Activated CD8-positive, alpha-beta memory T cell treated with anti-CD3 and anti-CD28 coated beads for 36 hours (primary cell): Measurements from ENCODE around the gene MAPK11. TPM values are rescaled to one million over a fixed set of nuclear protein-coding genes. Genes with fewer than 3 reads are reported as not detected.

ENCODE experiments used
- CTCF ChIA-PET: fragments of 350-600 bp; sonication (Branson Sonifier 250); formaldehyde crosslinking; loops from one replicate; lab custom pipeline; 2021; ENCODE audit warnings: antibody characterized with exemption; lab: Charles Lee
- POLR2A ChIA-PET: fragments of 350-600 bp; sonication (Branson Sonifier 250); formaldehyde crosslinking; loops from one replicate; lab custom pipeline; 2021; ENCODE audit warnings: antibody characterized with exemption; lab: Charles Lee
- total RNA-seq, 2 experiments: library from RNA; stranded (reverse); gene quantifications; one replicate each; pipeline ENCODE4 v1.2.3, GENCODE V29; 2021

Gene MAPK11
- total RNA-seq, 2 experiments from 2014 or later, result 10.6 to 11.4 TPM

DNA sequence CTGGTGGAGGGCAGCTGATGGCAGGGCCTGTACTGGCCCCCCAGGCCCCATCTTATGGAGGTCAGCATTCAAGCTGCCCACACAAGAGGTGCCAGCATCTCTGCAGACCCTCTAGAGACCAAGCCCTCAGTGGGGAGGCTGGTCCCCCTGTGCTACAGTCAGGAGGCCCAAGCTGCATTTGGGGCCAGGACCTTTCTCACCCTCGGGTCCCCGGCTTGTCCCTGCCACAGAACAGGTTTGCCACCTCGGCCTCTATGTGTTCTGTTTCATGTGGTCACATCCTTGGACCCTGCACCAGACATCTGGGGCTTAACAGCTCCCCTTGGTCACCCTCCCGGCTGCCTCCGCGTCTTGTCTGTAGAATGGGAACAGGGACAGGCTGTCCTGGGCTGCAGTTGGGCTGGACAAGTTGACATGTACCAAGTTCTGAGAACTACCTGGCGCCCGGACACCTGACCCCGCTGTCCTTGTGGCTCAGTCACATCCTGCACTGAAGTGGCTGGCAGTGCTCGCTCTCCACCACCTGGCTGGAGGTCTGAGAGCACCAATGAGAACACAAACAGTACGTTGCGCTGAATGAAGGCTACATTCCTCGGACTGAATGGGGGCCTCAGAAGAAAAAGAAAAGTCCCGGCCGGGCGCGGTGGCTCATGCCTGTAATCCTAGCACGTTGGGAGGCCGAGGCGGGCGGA lies 40.0 kb upstream of the MAPK11 start:
- ChIA-PET POLR2A (no interaction called here), CTCF (interaction anchor here (1.2 kb wide), 1 partner anchor 32 kb away, joined by 3 read pairs; no protein-coding TSS in a partner anchor)

DNA sequence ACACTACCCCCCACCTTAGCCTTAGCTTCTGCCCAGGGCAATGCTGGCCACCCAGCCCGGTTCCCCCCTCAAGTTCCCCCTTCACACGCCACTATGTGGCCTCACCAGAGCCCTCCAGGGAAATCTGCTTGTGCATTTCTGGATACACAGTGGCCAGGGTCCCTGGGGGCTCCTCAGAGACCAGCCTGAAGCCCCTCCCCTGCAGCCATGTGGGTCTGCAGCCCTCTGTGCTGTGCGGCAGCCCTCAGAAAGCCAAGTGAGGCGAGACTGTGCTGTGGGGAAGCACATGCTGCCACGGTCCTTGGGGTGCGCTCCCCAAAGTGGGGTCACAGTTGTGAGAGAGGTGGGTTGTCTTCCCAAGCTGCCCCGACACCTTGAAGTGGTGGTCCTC lies 39.4 kb upstream of the MAPK11 start:
- POLR2A ChIA-PET, result interaction anchor here (0.6 kb wide), 1 partner anchor 190 kb away, joined by 3 read pairs; no protein-coding TSS in a partner anchor
- CTCF ChIA-PET, result interaction anchor here (1.2 kb wide), 1 partner anchor 33 kb away, joined by 3 read pairs; no protein-coding TSS in a partner anchor

DNA sequence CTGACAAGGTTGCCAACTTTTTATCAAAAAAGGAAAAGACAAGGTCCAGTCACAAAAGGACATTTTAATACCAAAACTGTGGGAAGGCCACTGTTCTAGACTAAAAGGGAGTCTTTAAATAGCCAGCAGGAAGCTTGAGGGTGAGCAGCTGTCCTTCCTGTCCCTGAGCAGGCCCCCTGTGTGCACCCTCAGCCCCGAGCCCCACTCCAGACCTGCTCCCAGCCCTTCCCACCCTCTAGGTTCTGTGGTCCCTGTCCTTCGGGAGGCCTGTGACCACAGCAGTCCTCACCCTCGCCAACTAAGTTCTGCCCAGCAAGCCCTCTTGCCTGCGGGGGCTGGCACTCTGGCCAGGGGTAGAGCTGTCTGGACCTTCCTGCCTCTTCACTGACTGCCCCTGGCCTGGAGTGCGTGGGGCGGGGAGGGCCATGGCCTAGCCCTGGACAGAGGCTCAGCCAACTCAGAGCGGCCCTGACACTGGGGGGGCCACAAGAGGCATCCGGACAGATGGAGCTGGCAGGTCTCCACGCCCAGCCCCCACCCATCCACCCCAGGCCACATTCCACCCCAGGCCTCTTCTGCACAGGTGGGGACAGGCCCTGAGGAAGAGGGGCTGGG lies 38.9 kb upstream of the MAPK11 start:
- ChIA-PET CTCF (no interaction called here), POLR2A (interaction anchor here (0.6 kb wide), 1 partner anchor 190 kb away, joined by 3 read pairs; no protein-coding TSS in a partner anchor)

DNA sequence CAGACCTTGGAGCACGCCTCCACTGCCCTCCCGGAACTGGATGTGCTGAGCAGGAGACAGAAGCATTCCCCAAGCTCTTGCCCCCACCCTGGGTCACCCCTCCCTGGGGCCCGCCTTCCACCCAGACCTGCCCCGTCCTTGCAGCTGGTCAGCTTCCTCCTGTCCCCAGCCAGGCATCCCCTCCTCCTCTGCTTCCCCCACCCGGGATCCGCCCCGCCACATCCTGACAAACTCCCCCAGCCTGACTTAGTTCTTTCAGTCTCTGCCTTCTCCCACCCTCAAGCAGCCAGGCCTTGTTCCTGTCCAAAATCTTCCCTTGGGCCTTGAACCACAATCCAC lies 38.4 kb upstream of the MAPK11 start:
- ChIA-PET CTCF (no interaction called here), POLR2A (no interaction called here)

DNA sequence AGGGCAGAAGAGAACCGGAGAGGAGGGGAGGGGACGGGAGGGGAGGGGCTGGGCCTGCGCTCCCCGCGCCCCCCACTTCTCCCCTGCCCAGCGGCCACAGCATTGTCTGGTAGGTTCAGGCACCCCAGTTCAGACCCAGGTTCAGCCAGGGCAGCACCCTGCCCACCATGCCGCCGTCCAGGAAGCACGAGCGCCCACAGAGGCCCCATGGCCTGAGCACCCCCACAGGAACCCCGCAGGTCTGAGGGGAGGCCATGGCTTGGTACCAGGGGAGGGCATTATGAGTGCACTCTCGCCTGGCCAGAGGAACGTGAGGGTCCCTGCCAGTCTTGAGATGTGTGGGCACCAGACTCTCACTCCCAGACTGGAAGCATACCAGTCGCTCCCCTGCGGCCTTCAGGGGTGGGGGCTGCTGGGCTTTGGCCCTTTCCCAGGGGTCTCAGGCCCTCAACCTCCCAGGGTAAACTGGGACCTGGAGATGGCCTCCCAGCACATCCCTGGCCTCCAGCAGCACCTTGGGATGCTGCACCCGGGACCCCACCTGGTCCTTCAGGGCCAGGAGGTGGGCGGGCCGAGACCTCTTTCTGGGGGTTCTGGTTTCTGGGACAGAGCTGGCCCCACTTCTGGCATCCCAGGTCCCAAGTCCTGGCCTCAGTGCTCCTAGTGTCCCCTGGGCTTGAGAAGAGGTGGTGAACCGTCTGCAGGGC lies 37.9 kb upstream of the MAPK11 start:
- POLR2A ChIA-PET, result no interaction called here
- CTCF ChIA-PET, result interaction anchor here (1.1 kb wide), 1 partner anchor 20 kb away, joined by 3 read pairs; no protein-coding TSS in a partner anchor

DNA sequence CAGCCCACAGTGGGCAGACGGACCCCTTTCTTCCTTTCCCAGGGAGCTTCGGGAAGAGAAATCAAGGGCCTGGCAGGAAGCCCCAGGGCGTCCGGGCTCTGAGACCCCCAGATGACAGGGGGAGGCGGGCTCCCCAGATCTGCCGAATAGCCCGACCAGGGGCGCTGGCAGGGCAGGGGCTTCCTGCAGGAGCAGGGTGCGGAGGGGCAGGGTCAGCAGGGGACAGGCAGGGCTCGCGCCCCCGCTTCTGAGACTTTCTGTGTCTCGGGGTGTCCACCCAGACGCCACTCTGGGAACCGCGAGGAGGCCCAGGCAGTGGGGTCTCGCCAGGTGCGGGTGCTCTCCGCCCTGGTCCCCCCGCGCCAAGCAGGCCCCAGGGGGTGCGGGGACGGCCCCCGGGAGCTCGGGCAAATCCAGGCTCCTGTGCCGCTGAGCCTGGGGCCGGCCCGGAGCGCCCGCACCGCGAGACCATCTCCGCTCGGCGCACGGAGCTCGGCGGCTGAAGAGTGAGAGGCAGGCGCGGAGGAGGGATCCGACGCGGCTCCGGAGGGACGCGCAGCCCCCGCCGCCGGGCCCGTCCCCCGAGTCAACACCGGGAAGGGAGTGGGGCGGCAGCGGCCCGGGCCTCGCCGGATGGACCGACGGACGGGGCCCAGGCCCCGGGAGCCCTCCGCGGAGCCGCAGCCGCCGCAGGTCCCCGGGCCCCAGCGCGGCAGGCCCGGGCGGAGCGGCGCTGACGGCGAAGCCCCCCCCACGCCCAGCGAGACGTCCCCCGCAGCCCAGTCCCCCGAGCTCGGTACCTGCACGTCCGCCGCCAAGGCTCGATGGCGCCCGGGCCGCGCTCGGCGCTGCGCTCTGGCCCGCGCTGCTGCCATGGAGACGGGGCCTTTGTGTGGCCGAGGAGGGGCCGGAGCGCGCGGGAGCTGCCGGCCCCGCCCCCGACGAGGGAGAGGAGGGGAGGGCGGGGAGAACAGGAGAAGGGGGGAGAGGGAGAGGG lies 36.9 kb upstream of the MAPK11 start, which contains the start of gene PLXNB2:
PLXNB2 (minus strand) TSS at position 894 of the 997 bp plus-strand sequence. CDS start 17,062 bp downstream, outside the sequence.
- POLR2A ChIA-PET, result interaction anchor here (0.5 kb wide), 1 partner anchor 12 kb away, joined by 6 read pairs; no protein-coding TSS in a partner anchor
- CTCF ChIA-PET, result interaction anchor here (0.9 to 2.5 kb wide), 7 partner anchors 8 to 54 kb away, joined by 3 to 6 read pairs (median 3); no protein-coding TSS in a partner anchor

DNA sequence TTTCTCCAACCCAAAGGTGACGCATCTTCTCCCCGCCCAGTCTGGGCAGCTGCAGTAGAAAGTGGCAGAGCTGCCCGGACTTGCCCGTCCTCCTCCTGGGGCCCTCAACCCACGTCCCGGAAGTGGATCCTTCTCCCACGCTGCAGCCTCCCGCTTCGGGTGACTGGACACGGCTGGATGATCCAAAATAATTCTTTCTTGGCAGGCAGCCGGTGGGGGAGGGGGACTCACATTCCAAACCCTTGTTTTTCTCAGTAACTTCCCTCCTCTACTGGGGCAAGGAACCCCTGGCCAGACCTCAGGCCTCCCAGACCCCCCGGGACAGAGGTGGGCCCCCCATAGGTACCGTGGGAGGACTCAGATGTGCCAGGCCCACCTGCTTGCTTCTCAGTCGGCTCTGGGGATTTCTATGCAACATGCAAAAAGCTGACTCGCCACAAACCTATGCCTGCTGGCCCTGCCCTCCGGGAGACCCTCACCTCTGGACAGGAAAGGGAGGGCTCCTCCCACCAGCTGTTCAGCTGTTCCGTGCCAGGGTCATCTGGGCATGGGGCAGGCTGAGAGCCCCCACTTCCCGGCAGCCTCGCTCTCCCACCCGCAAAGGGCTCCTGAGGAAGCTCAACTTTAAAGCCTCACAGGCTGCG lies 35.9 kb upstream of the MAPK11 start:
- CTCF ChIA-PET, result interaction anchor here (0.9 to 2.5 kb wide), 5 partner anchors 9 to 53 kb away, joined by 3 to 6 read pairs (median 3); no protein-coding TSS in a partner anchor

DNA sequence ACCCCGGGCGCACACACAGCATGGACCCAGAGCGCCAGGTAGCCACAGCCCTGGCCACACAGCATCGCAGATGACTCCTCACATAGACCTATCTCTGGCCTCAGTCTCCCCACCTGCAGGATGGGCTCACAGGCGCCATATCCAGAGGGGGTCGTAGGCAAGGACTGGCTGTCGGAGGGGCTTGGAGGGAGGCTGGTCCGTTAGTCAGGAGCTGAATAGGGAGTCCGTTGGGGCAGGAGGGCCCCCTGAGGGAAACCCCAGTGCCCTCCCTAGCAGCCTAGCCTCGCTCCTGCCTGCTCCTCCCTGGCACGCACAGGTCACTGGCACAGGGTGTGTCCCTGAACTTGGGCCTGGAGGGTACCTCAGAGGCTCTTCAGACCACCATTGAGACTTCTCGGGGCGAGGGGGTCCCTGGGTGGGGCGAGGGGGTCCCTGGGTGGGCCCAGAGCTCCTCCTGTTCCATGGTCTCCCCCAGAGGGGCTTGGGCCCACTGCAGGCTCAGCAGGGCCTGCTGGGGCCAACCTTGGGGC lies 35.3 kb upstream of the MAPK11 start:
- ChIA-PET POLR2A (interaction anchor here (1.2 kb wide), 1 partner anchor 9 kb away, joined by 3 read pairs; no protein-coding TSS in a partner anchor), CTCF (interaction anchor here (0.6 to 2.5 kb wide), 3 partner anchors 10 to 82 kb away, joined by 3 to 6 read pairs (median 3); no protein-coding TSS in a partner anchor)

More for the DNA sequence above, 35.9 kb upstream of the MAPK11 start:
- POLR2A ChIA-PET, result interaction anchor here (1.2 kb wide), 1 partner anchor 9 kb away, joined by 3 read pairs; no protein-coding TSS in a partner anchor

DNA sequence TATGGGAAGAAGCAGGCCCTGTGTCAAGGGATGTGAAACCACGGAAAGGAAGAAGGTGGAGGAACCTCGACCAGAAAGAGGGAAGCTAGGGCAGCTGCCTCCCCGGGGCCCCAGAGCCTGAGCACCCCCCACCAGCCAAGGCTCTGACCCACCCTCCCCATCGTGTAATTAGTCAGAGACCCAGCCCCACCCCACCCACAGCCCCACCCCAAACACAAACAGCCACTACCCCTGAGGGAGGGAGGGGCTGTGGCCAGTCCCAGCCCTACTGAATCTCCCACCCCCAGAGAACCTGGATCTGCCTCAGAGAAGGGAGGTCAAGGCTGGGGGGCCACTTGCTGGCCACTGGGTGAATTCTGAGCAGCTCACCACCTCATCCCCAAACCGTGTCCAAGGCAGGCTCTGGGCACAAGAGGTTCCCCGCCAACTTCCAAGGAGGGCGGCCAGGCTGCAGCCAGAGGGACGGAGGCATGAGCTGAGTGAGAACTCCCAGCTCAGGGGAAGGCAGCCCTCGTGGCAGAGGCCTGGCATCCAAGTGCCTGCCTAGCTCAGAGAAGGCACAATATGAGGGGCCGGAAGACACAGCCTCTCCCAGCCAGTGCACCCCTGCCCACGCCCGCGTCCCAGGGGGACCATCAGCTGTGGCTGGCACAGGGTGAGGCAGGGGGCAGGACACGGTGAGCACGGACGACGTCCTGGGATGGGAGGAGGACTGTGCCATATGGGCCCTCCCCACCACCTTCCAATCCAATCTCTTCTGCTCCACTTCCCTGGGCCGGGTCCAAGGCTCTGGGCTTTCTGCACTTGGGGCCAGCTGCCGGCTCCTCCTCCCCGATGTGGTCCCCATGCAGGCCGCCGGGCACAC lies 34.6 kb upstream of the MAPK11 start:
- ChIA-PET CTCF (interaction anchor here (0.6 to 2.5 kb wide), 2 partner anchors 10 to 81 kb away, joined by 3 to 6 read pairs; no protein-coding TSS in a partner anchor), POLR2A (interaction anchor here (1.2 kb wide), 1 partner anchor 10 kb away, joined by 3 read pairs; no protein-coding TSS in a partner anchor)

DNA sequence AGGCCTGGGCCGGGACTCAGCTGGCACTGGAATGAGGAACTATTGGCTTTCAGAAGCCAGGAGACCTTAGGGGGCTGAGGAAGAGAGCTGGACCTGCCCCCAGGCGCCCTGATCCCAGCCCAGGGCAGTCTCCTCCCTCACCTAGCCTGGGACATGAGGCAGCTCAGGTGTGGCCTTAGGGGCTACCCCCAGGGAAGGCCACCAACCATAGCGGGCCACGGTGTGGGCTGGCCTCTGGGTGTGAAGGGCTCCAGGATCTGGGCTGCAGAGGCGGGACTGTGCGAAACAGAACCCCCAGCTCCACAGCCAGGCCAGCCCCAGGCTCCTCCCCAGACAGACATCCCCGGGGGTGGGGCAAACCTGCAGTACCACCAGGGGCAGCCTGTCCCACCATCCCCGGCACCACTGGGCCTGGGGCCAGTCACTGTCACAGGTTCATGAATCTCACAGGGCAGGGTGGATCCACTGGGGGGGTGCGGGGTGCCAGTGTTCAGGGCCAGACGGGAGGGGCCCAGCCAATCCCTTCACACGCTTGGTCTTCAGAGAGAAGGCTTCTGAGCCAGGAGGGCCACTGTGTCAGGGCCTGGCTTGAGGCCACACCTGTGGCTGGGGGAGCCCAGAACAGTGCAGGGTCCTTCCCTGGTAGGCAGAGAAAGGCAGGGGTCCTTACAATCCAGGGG lies 33.8 kb upstream of the MAPK11 start:
- CTCF ChIA-PET, result interaction anchor here (1.0 kb wide), 1 partner anchor 11 kb away, joined by 3 read pairs; no protein-coding TSS in a partner anchor
- POLR2A ChIA-PET, result no interaction called here

DNA sequence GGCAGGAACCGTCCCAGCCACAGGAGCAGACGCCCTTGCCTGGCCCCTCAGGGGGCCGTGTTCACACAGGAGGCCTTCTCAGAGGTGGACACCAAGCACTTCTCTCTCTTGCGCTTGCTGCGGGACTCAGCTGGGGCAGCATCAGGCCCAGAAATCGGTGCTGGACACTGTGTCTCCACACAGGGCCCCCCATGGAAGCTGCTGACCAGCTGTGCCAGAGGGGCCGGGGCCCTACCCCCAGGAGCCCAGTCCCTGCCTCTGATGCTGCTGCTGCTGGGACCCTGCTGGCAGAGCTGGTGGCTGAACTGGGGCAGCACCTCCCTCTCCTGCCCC lies 33.3 kb upstream of the MAPK11 start:
- ChIA-PET CTCF (interaction anchor here (1.0 kb wide), 1 partner anchor 11 kb away, joined by 3 read pairs; no protein-coding TSS in a partner anchor), POLR2A (no interaction called here)

DNA sequence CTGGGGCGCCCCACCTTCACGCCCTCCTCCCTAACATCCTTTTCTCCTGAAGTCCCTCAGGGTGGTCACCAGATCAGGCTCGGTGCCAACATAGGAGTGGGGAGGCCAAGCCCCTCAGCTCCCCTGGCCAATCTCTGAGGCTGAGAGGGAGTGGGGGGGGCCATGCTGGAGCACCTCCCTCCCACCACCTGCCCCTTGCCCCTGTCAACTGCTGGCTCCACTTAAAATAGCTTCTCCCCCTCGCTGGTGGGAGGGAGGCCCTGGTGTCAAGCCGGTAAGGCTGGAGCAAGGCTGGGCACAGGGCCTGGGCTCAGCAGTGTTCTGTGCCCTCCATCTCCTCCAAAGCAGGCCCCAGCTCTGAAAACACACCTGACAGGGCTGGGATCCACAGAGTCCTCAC lies 32.4 kb upstream of the MAPK11 start:
- ChIA-PET CTCF (interaction anchor here (0.6 to 1.1 kb wide), 3 partner anchors 13 to 26 kb away, joined by 3 to 5 read pairs (median 3); partner anchors contain the start of gene DENND6B), POLR2A (no interaction called here)

DNA sequence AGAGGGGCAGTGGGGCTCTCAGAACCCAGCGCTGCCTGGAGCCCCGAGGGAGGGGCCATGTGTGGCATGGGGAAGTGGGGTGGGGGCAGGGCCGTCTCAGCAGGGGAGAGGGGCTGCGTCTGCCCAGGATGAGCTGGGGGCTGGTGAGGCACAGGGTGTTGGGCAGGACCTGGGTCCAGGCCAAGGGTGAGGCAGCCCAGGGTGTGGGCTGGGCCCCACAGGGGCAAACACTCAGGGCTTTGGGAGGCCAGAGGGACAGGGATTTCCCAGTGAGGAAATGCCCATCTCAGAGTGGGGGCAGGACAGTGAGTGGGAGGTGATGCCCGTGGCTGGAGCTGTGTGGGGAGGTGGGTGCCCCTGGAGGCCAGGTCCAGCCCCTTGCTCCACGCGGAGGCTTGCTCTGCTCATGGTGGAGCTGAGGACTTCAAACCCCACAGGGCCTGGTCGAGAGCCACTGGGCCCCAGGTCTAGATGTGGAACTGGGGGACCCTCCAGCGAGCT lies 31.9 kb upstream of the MAPK11 start:
- ChIA-PET CTCF (interaction anchor here (0.6 to 1.1 kb wide), 3 partner anchors 14 to 26 kb away, joined by 3 to 5 read pairs (median 3); partner anchors contain the start of gene DENND6B), POLR2A (no interaction called here)

DNA sequence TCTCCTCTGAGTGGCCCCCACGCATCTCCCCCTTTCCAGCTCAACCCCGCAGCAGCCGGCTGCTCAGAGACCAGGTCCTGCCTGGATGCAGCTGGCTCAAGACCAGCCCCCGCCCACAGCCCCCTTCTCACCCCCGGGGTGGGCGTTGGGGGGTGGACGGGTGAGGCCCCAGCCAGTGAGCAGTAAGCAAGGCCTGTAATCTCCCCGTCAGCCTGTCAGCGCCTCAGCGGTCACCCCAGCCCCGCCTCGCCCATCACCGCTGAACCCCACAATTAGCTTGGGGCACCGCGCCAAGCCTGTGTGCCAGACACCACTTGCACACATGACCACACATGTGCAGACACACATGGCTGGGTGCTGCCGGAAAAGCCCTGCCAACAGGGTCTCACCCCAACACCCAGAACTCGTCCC lies 31.4 kb upstream of the MAPK11 start:
- CTCF ChIA-PET, result interaction anchor here (1.0 kb wide), 1 partner anchor 25 kb away, joined by 5 read pairs; no protein-coding TSS in a partner anchor
- POLR2A ChIA-PET, result no interaction called here

DNA sequence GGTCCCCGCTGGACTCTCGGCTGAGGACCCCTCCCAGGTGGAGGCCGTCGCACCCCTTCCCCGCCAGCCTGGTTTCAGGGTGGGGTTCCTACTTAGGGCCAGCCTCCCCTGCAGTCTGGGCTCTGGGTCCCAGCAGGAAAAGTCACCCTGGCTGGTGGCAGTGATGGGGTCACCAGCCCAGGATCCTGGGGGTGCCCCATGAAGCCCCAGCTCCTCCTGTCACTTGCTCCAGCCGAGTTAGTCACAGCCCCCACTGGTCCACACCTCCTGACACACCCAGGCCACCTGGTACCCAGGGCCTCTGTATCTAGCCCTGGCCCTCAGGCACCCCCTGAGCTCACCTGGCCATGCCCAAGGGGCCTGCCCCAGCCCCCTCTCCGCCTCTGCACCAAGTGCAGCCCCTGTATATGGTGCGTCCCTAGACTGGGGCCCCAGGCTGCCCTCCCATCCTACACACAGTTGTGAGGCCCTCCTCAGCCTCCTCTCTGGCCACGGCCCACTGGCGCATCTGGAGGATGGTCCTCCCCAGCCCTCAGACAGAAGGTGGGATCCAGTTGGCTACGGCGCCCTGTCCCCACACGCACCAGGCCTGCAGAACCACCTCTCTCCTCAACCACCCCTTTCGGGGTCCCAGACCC lies 30.6 kb upstream of the MAPK11 start:
- ChIA-PET POLR2A (no interaction called here), CTCF (no interaction called here)
